A549 treated with CpdA at 1 μM for 4 hours (cell line): ENCODE results near the gene DND1. TPM values are rescaled to one million over a fixed set of nuclear protein-coding genes. Genes with fewer than 3 reads are reported as not detected.

Source experiments
- total RNA-seq: library from RNA; stranded (reverse); fragments of 200-300 nt; extraction: Qiagen RNA extraction; gene quantifications from 5 replicates; pipeline ENCODE4 v1.2.3, GENCODE V29; 2022; ENCODE audit warnings: low read depth

The DND1 gene
- total RNA-seq = 0.47 to 1.0 TPM (median 0.82 TPM) in 5 replicates

GRCh38 chr5:140673187-140673976, at the start of gene DND1:
TSS of gene DND1 (minus strand) at chr5:140673576. CDS start at chr5:140673542, 34 bp downstream.

GRCh38 chr5:140700177-140701144, 27.1 kb upstream of the DND1 start, which contains the start of gene ZMAT2:
TSS of gene ZMAT2 (plus strand) at chr5:140700447. CDS start at chr5:140700461, 14 bp downstream.

GRCh38 chr5:140690941-140691924, 17.9 kb upstream of the DND1 start, which contains the start of the genes HARS1 and HARS2:
TSS of gene HARS1 (minus strand) at chr5:140691370. CDS start at chr5:140691304, 66 bp downstream.
TSS of gene HARS2 (plus strand) at chr5:140691455. CDS start at chr5:140691649, 194 bp downstream.

GRCh38 chr5:140664359-140665119, 8.8 kb downstream of the DND1 start, which contains the start of gene WDR55:
TSS of gene WDR55 (plus strand) at chr5:140664904. CDS start at chr5:140664913, 9 bp downstream.

GRCh38 chr5:140639148-140639981, 34.0 kb downstream of the DND1 start, which contains the start of gene TMCO6:
TSS of gene TMCO6 (plus strand) at chr5:140639451. CDS start at chr5:140639528, 77 bp downstream.

GRCh38 chr5:140633021-140633471, 40.3 kb downstream of the DND1 start, which contains the start of gene CD14:
TSS of gene CD14 (minus strand) at chr5:140633175. CDS start at chr5:140633071, 104 bp downstream.

Other genes starting within 250 kb of the DND1 start
- 1.3 to 5.0 TPM (median 2.1 TPM) in 5 replicates for gene EIF4EBP3, start 125.9 kb downstream of the DND1 start, total RNA-seq
- 37.6 to 53.3 TPM (median 45.8 TPM) in 5 replicates for gene SRA1, start 116.1 kb downstream of the DND1 start, total RNA-seq
- 4.9 to 7.7 TPM (median 6.0 TPM) in 5 replicates for gene APBB3, start 109.0 kb downstream of the DND1 start, total RNA-seq
- gene SLC35A4, start 108.7 kb downstream of the DND1 start, total RNA-seq = 74.7 to 85.5 TPM (median 78.4 TPM) in 5 replicates
- gene CD14, start 40.4 kb downstream of the DND1 start, total RNA-seq = 3.6 to 5.6 TPM (median 4.4 TPM) in 5 replicates
- 9.6 to 15.1 TPM (median 13.0 TPM) in 5 replicates for gene TMCO6, start 34.1 kb downstream of the DND1 start, total RNA-seq
- 108 to 128 TPM (median 123 TPM) in 5 replicates for gene NDUFA2, start 25.9 kb downstream of the DND1 start, total RNA-seq
- gene IK, start 25.7 kb downstream of the DND1 start, total RNA-seq = 94.9 to 140 TPM (median 98.2 TPM) in 5 replicates
- gene WDR55, start 8.7 kb downstream of the DND1 start, total RNA-seq = 29.2 to 32.4 TPM (median 29.6 TPM) in 5 replicates
- 81.3 to 85.6 TPM (median 83.4 TPM) in 5 replicates for gene HARS1, start 17.8 kb upstream of the DND1 start, total RNA-seq
- 34.5 to 44.5 TPM (median 38.9 TPM) in 5 replicates for gene HARS2, start 17.9 kb upstream of the DND1 start, total RNA-seq
- 81.8 to 121 TPM (median 90.3 TPM) in 5 replicates for gene ZMAT2, start 26.9 kb upstream of the DND1 start, total RNA-seq
- 0.12 to 0.23 TPM (median 0.21 TPM) in 5 replicates for gene PCDHA1, start 112.6 kb upstream of the DND1 start, total RNA-seq
- 0.03 to 0.10 TPM (median 0.05 TPM) in 5 replicates for gene PCDHA2, start 121.3 kb upstream of the DND1 start, total RNA-seq
- gene PCDHA3, start 127.5 kb upstream of the DND1 start, total RNA-seq = 0.74 to 1.1 TPM (median 0.91 TPM) in 5 replicates
- gene PCDHA4, start 133.5 kb upstream of the DND1 start, total RNA-seq = 1.4 to 2.0 TPM (median 1.7 TPM) in 5 replicates
- gene PCDHA5, start 148.0 kb upstream of the DND1 start, total RNA-seq = 0.44 to 0.75 TPM (median 0.63 TPM) in 5 replicates
- gene PCDHA6, start 154.4 kb upstream of the DND1 start, total RNA-seq = 0.07 to 0.09 TPM (median 0.09 TPM) in 3 of 5 replicates, not detected in the others
- gene PCDHA7, start 160.7 kb upstream of the DND1 start, total RNA-seq = 0.08 to 0.22 TPM (median 0.13 TPM) in 5 replicates
- 0.06 to 0.08 TPM (median 0.07 TPM) in 4 of 5 replicates, not detected in the other for gene PCDHA8, start 167.6 kb upstream of the DND1 start, total RNA-seq
- gene PCDHA9, start 174.8 kb upstream of the DND1 start, total RNA-seq = not detected in 5 replicates
- 0.01 to 0.02 TPM in 2 of 5 replicates, not detected in the others for gene PCDHA10, start 182.3 kb upstream of the DND1 start, total RNA-seq
- gene PCDHA11, start 195.4 kb upstream of the DND1 start, total RNA-seq = 0.12 to 0.43 TPM (median 0.18 TPM) in 5 replicates
- gene PCDHA12, start 201.7 kb upstream of the DND1 start, total RNA-seq = 2.5 to 2.9 TPM (median 2.5 TPM) in 5 replicates
- 0.06 to 0.10 TPM (median 0.07 TPM) in 4 of 5 replicates, not detected in the other for gene PCDHA13, start 208.5 kb upstream of the DND1 start, total RNA-seq